Measurements from ENCODE around the gene C17orf100. TPM values are rescaled to one million over a fixed set of nuclear protein-coding genes. Genes with fewer than 3 reads are reported as not detected.

The C17orf100 gene
- total RNA-seq, result 0.58 TPM
- long read RNA-seq, transcript C17orf100-201 (1 exons, 1,756 nt), result major isoform, 5 of 5 reads
- long read RNA-seq, partial matches to known transcripts, result 0 of 5 reads
- long read RNA-seq, other reads (novel, unspliced or antisense), result 0 of 5 reads

- peak; percentile 99 for DNase-seq (ENCODE audit: low spot score)
These were observed at the start of gene C17orf100, which contains the start of gene MED31 for GRCh38 chr17:6651354-6651918. Gene C17orf100, plus strand, starts transcription at chr17:6651762. Its CDS starts 152 bp downstream, at chr17:6651914. Gene MED31, minus strand, starts transcription at chr17:6651605. Its CDS starts 77 bp downstream, at chr17:6651528.

GRCh38 chr17:6602141-6602540, 49.4 kb upstream of the C17orf100 start:
- no peak for DNase-seq (ENCODE audit: low spot score)

GRCh38 chr17:6603744-6604325, 47.7 kb upstream of the C17orf100 start:
- DNase-seq (ENCODE audit: low spot score), result no peak

- no peak for DNase-seq (ENCODE audit: low spot score)
These were observed 46.4 kb upstream of the C17orf100 start for GRCh38 chr17:6605142-6605541.

- DNase-seq (ENCODE audit: low spot score), result no peak
These were observed 43.2 kb upstream of the C17orf100 start for GRCh38 chr17:6608321-6608720.

GRCh38 chr17:6610011-6610410, 41.6 kb upstream of the C17orf100 start:
- DNase-seq (ENCODE audit: low spot score), result no peak

GRCh38 chr17:6611231-6611630, 40.3 kb upstream of the C17orf100 start:
- no peak for DNase-seq (ENCODE audit: low spot score)

- DNase-seq (ENCODE audit: low spot score), result no peak
These were observed 27.6 kb upstream of the C17orf100 start for GRCh38 chr17:6623941-6624340.

GRCh38 chr17:6626616-6627015, 24.9 kb upstream of the C17orf100 start:
- DNase-seq (ENCODE audit: low spot score), result no peak

- no peak for DNase-seq (ENCODE audit: low spot score)
These were observed 24.5 kb upstream of the C17orf100 start for GRCh38 chr17:6627019-6627418.

- DNase-seq (ENCODE audit: low spot score), result no peak
These were observed 21.2 kb upstream of the C17orf100 start for GRCh38 chr17:6630390-6630789.

GRCh38 chr17:6632530-6632929, 19.0 kb upstream of the C17orf100 start:
- no peak for DNase-seq (ENCODE audit: low spot score)

- no peak for DNase-seq (ENCODE audit: low spot score)
These were observed 18.3 kb upstream of the C17orf100 start for GRCh38 chr17:6633263-6633662.

GRCh38 chr17:6636105-6636504, 15.5 kb upstream of the C17orf100 start:
- no peak for DNase-seq (ENCODE audit: low spot score)

GRCh38 chr17:6636616-6637457, 14.7 kb upstream of the C17orf100 start:
- no peak for DNase-seq (ENCODE audit: low spot score)

GRCh38 chr17:6637458-6637840, 14.1 kb upstream of the C17orf100 start:
- no peak for DNase-seq (ENCODE audit: low spot score)

- no peak for DNase-seq (ENCODE audit: low spot score)
These were observed 13.3 kb upstream of the C17orf100 start for GRCh38 chr17:6638046-6638908.

GRCh38 chr17:6639014-6639585, 12.5 kb upstream of the C17orf100 start:
- DNase-seq (ENCODE audit: low spot score), result no peak

- no peak for DNase-seq (ENCODE audit: low spot score)
These were observed 11.7 kb upstream of the C17orf100 start for GRCh38 chr17:6639586-6640535.
